ENCODE measurements around the gene KANK3.
A peak's percentile ranks its signal among the peaks of the same experiment; 100 is the strongest.
"Not testable (repeated sequence)": the region's sequence is repeated elsewhere in the genome, so short reads cannot be mapped to it uniquely, and the experiment has no call there.

The KANK3 gene

GRCh38 chr19:8336660-8337059 lies 6.4 kb downstream of the KANK3 start:
- DNase-seq, result no peak

GRCh38 chr19:8336072-8336569 lies 6.9 kb downstream of the KANK3 start:
- no peak for DNase-seq

- DNase-seq, result peak; percentile 15
Observed at GRCh38 chr19:8335343-8336071, 7.6 kb downstream of the KANK3 start.

- DNase-seq, result peak; percentile 80
Observed at GRCh38 chr19:8334458-8335342, 8.4 kb downstream of the KANK3 start.

GRCh38 chr19:8333767-8334457 lies 9.2 kb downstream of the KANK3 start:
- DNase-seq, result peak; percentile 38

GRCh38 chr19:8332976-8333766 lies 9.9 kb downstream of the KANK3 start:
- DNase-seq, result no peak

GRCh38 chr19:8331263-8331845 lies 11.7 kb downstream of the KANK3 start:
- DNase-seq, result no peak

GRCh38 chr19:8329996-8330395 lies 13.1 kb downstream of the KANK3 start:
- no peak for DNase-seq

GRCh38 chr19:8325454-8325853 lies 17.6 kb downstream of the KANK3 start:
- no peak for DNase-seq

- no peak for DNase-seq
Observed at GRCh38 chr19:8324186-8325050, 18.6 kb downstream of the KANK3 start.

GRCh38 chr19:8323781-8324185 lies 19.3 kb downstream of the KANK3 start:
- no peak for DNase-seq

- no peak for DNase-seq
Observed at GRCh38 chr19:8322638-8322997, 20.4 kb downstream of the KANK3 start.

GRCh38 chr19:8321986-8322637 lies 20.9 kb downstream of the KANK3 start:
- DNase-seq, result no peak

GRCh38 chr19:8321067-8321985 lies 21.7 kb downstream of the KANK3 start, which contains the start of the genes NDUFA7 and RPS28:
TSS of gene NDUFA7 (minus strand) at chr19:8321375. CDS start at chr19:8321358, 17 bp downstream.
TSS of gene RPS28 (plus strand) at chr19:8321496. CDS start at chr19:8321531, 35 bp downstream.
- peak; percentile 99 for DNase-seq

- no peak for DNase-seq
Observed at GRCh38 chr19:8320564-8321066, 22.4 kb downstream of the KANK3 start.

GRCh38 chr19:8319807-8320520 lies 23.1 kb downstream of the KANK3 start:
- DNase-seq, result no peak

GRCh38 chr19:8318835-8319234 lies 24.2 kb downstream of the KANK3 start:
- DNase-seq, result not testable (repeated sequence)

All from eye (tissue), 1 donor.